ENCODE measurements around the gene SYN1. TPM values are rescaled to one million over a fixed set of nuclear protein-coding genes. Genes with fewer than 3 reads are reported as not detected.

SYN1 gene
- total RNA-seq, 4 donors from 2014 or later = 0.31 TPM; not detected in 3

GRCh38 chrX:47543496-47543895 lies 76.2 kb downstream of the SYN1 start:
- Histone ChIP-seq H3K27me3 (no peaks in the 10 kb centered on the region), H3K4me1 (peaks cover 0 to 4% (median 0%) of the 10 kb centered on the region in 3 donors), H3K36me3 (no peaks in the 10 kb centered on the region), H3K27ac (no peak overlapping the region), H3K4me3 (no peak overlapping the region), H3K9me3 (no peaks in the 10 kb centered on the region)
- TF ChIP-seq CTCF (IDR thresholded peaks at IDR 0.05) (no peak), POLR2A (IDR thresholded peaks at IDR 0.05) (no peak)
- DNase-seq = no peak
- intact Hi-C loops (cut with DNase I) = no loop called here
- 93 to 97% methylated on average over 5 of the region's 5 CpGs for WGBS, 2 donors

DNA sequence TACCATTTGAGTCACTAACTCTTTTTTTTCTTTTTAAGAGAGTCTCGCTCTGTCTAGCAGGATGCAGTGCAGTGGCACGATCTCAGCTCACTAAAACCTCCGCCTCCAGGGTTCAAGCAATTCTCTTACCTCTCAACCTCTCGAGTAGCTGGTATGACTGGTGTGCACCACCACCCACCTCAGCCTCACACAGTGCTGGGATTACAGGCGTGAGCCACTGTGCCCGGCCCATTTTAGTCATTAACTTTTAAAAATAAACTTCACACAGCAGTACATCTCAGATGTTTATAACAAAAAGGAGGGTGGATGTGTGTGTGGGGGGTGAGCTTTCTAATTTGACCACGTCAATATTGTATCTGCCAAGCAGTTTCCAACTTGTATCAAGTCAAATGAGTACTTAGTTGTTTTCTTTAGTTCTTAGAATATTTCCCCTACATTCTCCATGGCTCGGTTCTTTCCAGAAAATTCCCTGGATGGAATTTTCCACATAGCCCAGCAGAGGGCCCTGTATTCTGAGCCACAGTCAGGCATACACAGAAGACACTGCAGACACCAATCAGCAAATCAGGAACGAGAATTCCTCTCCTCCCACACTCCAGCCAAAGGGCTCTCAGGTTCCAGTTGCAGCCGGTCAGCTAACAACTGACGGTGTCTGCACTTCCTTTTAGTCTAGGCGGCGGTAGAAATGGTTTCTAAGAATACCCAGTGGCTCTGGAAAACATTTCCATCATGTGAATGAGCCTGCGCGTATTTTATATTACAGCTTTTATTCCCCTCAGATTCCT lies 78.7 kb downstream of the SYN1 start:
- 25 to 37% methylated on average over 13 to 15 of the region's 15 CpGs for WGBS, 2 donors
- Histone ChIP-seq H3K27me3 (no peaks in the 10 kb centered on the region), H3K9me3 (peaks cover 0 to 3% (median 0%) of the 10 kb centered on the region in 3 donors), H3K4me1 (peaks cover 0 to 4% (median 0%) of the 10 kb centered on the region in 3 donors), H3K4me3 (no peak overlapping the region), H3K27ac (peak overlapping the region in 3 of 4 donors; percentile 69 to 76 (median 74)), H3K36me3 (no peaks in the 10 kb centered on the region)
- intact Hi-C loops (cut with DNase I) = no loop called here
- TF ChIP-seq CTCF (IDR thresholded peaks at IDR 0.05) = peak in 5 of 6 experiments; percentile 47 to 64 (median 60)
- TF ChIP-seq POLR2A (IDR thresholded peaks at IDR 0.05) = no peak
- DNase-seq = no peak

- no peak for TF ChIP-seq CTCF (IDR thresholded peaks at IDR 0.05)
- no peak for TF ChIP-seq POLR2A (IDR thresholded peaks at IDR 0.05)
- H3K9me3 ChIP-seq = peaks cover 0 to 3% (median 0%) of the 10 kb centered on the region in 3 donors
- H3K27ac ChIP-seq = peak overlapping the region in 2 of 4 donors; percentile 69 to 76
- DNase-seq = no peak
- no peaks in the 10 kb centered on the region for H3K36me3 ChIP-seq
- peaks cover 0 to 4% (median 0%) of the 10 kb centered on the region in 3 donors for H3K4me1 ChIP-seq
- H3K4me3 ChIP-seq = no peak overlapping the region
- no peaks in the 10 kb centered on the region for H3K27me3 ChIP-seq
- intact Hi-C loops (cut with DNase I) = no loop called here
Measured at GRCh38 chrX:47539860-47540259, 79.8 kb downstream of the SYN1 start.

DNA sequence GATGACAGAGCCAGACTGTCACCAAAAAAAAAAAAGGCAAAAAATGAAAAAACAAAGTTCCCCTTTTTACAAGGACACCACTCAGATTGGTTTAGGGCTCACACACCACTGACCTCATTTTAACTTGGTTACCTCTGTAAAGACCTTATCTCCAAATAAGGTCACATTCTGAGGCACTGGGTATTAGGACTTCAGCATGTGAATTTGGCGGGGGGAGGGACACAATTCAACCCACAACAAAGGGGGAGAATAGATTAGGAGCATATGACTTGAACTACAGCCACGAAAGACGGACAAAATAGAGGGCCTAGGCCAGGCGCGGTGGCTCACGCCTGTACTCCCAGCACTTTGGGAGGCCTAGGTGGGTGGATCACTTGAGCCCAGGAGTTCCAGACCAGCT lies 89.6 kb downstream of the SYN1 start:
- DNase-seq = no peak
- intact Hi-C loops (cut with DNase I) = no loop called here
- H3K4me1 ChIP-seq = no peaks in the 10 kb centered on the region
- H3K27ac ChIP-seq = no peak overlapping the region
- TF ChIP-seq CTCF (IDR thresholded peaks at IDR 0.05) (no peak), POLR2A (IDR thresholded peaks at IDR 0.05) (no peak)
- H3K36me3 ChIP-seq = no peaks in the 10 kb centered on the region
- no peaks in the 10 kb centered on the region for H3K27me3 ChIP-seq
- no peaks in the 10 kb centered on the region for H3K9me3 ChIP-seq
- WGBS, 2 donors = 85 to 100% methylated on average over 3 to 5 of the region's 6 CpGs
- H3K4me3 ChIP-seq = no peak overlapping the region

DNA sequence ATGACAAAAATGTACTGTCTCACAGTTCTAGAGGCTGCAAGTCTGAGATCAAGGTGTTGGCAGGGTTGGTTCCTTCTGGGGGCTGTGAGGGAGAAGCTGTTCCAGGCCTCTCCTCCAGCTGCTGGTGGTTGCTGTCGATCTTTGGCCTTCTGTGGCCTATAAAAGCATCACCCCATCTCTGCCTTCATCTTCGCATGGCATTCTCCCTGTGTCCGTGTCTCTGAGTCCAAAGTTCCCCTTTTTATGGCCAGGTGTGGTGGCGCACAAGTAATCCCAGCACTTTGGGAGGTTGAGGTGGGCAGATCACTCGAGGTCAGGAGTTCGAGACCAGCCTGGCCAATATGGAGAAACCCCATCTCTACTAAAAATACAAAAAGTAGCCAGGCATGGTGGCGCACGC lies 90.1 kb downstream of the SYN1 start:
- TF ChIP-seq POLR2A (IDR thresholded peaks at IDR 0.05) (no peak), CTCF (IDR thresholded peaks at IDR 0.05) (no peak)
- no peak for DNase-seq
- intact Hi-C loops (cut with DNase I) = no loop called here
- Histone ChIP-seq H3K4me1 (no peaks in the 10 kb centered on the region), H3K36me3 (no peaks in the 10 kb centered on the region), H3K4me3 (no peak overlapping the region), H3K27me3 (no peaks in the 10 kb centered on the region), H3K9me3 (no peaks in the 10 kb centered on the region), H3K27ac (no peak overlapping the region)
- WGBS, 2 donors = 82 to 100% methylated on average over 2 to 5 of the region's 8 CpGs
